ENCODE results near the gene STK11.

STK11 gene

DNA sequence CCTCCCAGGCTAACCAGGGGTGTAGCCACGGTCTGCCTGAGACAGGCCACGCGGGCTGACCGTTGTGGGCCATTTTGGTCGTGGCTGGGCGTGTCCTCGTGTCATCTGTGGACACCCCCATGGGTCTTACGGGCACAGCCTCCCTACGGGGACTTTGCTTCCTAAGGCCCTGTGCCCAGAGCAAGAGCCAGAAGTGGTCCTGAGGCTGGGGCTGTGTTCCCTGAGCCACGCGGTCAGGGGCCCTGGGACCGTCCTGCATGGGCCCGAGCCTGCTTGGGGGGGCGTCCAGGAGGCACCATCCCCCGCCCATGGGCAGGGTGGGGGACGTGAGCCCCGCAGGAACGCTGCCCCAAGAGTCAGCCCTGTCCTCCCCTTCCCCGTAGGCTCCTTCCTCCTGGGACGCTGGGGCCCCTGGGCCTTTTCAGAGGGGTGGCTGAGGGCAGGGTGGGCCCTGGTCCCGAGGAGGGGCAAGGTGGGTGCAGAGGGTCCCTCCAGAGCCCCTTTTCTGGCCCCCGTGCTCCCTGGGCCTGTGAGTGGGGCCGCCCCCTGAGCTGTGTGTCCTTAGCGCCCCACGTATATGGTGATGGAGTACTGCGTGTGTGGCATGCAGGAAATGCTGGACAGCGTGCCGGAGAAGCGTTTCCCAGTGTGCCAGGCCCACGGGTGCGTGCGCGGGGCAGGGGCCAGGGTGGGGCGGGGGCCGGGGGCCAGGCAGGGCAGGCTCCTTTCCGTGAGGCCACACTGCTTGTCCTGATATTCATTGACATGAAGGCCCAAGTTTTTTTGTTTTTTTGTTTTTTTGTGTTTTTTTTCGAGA lies 13.4 kb downstream of the STK11 start:
- TF ChIP-seq, protein P1, sequence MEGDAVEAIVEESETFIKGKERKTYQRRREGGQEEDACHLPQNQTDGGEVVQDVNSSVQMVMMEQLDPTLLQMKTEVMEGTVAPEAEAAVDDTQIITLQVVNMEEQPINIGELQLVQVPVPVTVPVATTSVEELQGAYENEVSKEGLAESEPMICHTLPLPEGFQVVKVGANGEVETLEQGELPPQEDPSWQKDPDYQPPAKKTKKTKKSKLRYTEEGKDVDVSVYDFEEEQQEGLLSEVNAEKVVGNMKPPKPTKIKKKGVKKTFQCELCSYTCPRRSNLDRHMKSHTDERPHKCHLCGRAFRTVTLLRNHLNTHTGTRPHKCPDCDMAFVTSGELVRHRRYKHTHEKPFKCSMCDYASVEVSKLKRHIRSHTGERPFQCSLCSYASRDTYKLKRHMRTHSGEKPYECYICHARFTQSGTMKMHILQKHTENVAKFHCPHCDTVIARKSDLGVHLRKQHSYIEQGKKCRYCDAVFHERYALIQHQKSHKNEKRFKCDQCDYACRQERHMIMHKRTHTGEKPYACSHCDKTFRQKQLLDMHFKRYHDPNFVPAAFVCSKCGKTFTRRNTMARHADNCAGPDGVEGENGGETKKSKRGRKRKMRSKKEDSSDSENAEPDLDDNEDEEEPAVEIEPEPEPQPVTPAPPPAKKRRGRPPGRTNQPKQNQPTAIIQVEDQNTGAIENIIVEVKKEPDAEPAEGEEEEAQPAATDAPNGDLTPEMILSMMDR (IDR thresholded peaks at IDR 0.05), result no peak

DNA sequence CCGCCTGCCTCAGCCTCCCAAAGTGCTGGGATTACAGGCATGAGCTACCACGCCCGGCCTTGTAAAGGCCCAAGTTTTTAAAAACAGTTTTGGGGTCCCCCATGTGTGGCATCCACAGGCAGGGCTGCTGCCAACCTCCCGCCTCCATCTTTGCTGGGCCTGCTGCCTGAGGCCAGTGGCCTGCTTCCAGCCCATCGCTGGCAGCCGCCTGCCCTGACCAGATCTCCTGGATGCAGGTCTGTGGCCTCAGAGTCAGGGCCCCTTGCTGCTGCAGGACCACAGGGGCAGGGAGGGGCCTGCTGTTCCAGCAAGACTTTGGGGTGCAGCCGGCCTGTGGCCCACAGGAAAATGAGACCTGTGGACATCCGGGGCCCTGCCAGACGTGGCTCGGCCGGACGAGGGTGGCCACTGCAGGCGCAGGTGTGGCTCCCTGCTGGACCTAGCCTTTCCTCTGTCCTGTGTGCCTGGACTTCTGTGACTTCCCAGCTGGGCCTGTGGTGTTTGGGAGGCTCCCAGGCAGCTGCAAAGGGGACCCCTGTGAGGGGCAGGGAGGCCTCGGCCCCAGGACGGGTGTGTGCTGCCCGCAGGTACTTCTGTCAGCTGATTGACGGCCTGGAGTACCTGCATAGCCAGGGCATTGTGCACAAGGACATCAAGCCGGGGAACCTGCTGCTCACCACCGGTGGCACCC lies 14.4 kb downstream of the STK11 start:
- TF ChIP-seq, protein P1 (IDR thresholded peaks at IDR 0.05), result no peak

DNA sequence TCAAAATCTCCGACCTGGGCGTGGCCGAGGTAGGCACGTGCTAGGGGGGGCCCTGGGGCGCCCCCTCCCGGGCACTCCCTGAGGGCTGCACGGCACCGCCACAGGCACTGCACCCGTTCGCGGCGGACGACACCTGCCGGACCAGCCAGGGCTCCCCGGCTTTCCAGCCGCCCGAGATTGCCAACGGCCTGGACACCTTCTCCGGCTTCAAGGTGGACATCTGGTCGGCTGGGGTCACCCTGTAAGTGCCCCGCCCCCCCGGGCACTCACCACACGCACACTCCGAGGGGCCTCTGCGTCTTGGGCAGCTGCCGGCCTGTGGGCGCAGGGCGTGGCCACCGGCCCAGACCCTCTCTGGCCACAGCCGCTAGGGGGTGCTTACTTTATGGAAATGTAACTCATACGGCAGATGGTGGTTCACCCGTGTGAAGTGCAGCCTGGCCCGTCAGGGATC lies 14.9 kb downstream of the STK11 start:
- TF ChIP-seq, protein P1 (IDR thresholded peaks at IDR 0.05), result no peak

DNA sequence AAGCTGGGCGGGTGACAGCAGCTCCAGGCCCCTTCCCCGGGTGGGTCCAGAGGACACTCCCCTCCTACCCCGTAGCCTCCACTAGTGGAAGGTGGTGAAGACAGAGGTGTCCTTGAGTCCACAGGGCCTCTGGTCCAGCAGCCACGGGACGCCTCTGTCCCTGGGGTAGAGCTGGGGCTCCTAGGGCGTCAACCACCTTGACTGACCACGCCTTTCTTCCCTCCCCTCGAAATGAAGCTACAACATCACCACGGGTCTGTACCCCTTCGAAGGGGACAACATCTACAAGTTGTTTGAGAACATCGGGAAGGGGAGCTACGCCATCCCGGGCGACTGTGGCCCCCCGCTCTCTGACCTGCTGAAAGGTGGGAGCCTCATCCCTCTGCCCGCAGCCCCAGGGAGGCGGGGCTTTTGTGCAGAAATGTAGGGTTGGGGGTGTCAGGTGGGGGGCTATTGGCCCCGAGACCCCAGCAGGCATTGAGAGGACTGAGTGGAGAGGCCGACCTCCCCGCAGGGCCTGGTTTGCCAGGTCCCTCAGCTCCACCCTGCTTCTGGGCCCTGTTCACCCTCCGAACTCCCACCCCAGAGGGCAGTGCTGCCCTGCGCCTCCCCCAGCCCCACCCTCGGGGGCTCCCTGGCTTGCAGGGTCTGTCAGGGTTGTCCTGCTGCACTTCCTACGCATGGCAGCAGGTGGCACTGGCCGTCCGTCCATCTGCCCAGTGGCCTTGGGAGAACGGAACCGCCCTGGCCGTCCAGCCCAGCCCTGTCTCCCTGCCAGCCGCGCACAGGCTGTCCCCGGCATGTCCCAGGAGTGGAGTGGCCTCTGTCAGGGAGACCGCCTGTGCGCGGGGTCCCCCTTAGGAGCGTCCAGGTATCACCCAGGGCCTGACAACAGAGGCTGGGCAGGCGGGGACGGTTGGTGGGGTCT lies 15.7 kb downstream of the STK11 start:
- TF ChIP-seq, protein P1 (IDR thresholded peaks at IDR 0.05), result peak; percentile 65

DNA sequence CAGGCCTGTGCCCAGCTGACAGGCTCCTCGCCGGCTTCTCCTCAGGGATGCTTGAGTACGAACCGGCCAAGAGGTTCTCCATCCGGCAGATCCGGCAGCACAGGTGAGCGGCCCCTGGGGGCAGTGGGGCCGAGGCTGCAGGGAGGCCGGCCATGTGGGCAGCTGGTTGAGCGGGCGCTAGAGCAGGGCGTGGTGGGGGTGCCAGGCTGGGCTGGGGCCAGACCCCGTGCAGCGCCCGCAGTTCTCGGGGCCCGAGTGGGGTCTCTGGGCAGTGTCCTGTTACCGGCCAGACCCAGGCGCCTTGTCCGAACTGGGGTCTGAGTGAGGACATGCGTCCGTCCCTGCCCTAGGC lies 16.3 kb downstream of the STK11 start:
- TF ChIP-seq, protein P1 (IDR thresholded peaks at IDR 0.05), result no peak

DNA sequence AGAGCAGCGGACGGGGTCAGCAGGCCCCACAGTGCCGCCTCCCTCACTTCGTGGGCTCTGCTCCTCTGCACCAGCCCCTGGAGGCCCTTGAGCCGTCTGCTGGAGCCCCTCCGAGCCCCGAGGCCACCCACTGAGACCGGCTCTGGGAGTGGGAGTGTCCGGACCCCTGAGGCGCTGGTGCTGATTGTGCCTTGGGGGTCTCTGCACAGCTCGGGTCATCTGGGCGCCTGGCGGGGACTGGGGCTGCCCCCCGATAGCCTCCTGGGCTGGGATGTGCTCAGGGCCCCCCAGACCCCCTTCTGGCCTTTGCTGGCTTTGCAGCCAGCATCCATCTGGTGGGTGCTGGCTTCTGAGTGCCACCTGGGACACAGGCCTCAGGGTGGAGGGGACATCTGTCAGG lies 16.8 kb downstream of the STK11 start:
- TF ChIP-seq, protein P1 (IDR thresholded peaks at IDR 0.05), result no peak

All from LNCAP (cell line).